Fibroblast of lung (primary cell): ENCODE results near the gene FBXW10B.
"Not testable (repeated sequence)": the region's sequence is repeated elsewhere in the genome, so short reads cannot be mapped to it uniquely, and the experiment has no call there.

Experiments
- CTCF ChIP-seq, 2 donors: IDR thresholded peaks in 1 of 2; conservative IDR thresholded peaks in 1 of 2; 1 replicate in 1 of 2; 2 replicates in 1 of 2; pipeline ENCODE4 v1.5.1; 2011 to 2012; ENCODE audit warnings: low read length in 2 of 2, control low read depth in 1 of 2, inconsistent platforms in 1 of 2, low read depth in 1 of 2, mild to moderate bottlenecking in 1 of 2
- EZH2 ChIP-seq: IDR thresholded peaks from 2 replicates; pipeline ENCODE4 v1.5.1; 2012; ENCODE audit warnings: low read length, control low read depth, mild to moderate bottlenecking; ENCODE audit errors: missing control alignments

DNA sequence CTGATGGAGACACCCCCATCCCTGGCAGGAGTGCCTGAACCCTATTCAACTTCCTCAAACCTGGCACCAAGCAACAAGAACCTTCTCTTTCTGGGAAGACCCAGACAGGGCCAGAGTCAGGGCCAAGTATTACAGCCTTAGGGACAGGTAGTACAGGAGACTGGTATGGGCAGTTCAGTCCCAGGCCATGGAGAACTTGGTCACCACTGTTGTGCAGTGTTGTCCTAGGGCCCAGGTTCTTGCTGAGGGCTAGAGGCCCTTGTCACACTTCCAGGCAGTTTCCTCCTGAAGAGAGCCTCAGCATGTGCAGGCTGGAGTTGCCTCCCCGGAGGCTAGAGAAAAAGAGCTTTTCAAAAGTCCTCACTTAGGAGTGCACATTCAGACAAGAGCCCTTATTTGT is 28.7 kb downstream of the FBXW10B start:
- not testable (repeated sequence) for TF ChIP-seq CTCF (conservative IDR thresholded peaks at IDR 0.05 in 1 of 2, IDR thresholded peaks at IDR 0.05 in 1 of 2; ENCODE audit: low read depth in 1 of 2, low read length in 2 of 2); EZH2
